ENCODE results near the gene NUDT4.

DNA sequence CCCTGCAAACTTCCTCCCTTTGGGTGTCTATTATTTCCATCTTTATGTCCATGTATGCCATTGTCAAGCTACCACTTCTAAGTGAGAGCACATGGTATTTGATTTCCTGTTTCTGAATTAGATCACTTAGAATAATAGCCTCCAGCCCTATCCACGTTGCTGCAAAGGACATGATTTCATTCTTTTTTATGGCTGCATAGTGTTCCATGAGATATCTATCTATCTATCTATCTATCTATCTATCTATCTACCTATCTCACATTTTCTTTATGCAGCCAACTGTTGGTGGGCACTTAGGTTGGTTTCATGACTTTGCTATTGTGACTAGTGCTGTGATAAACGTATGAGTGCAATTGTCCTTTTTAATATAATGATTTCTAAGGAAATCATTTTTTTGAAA, 78.4 kb downstream of the NUDT4 start:
- TF ChIP-seq, protein P1, sequence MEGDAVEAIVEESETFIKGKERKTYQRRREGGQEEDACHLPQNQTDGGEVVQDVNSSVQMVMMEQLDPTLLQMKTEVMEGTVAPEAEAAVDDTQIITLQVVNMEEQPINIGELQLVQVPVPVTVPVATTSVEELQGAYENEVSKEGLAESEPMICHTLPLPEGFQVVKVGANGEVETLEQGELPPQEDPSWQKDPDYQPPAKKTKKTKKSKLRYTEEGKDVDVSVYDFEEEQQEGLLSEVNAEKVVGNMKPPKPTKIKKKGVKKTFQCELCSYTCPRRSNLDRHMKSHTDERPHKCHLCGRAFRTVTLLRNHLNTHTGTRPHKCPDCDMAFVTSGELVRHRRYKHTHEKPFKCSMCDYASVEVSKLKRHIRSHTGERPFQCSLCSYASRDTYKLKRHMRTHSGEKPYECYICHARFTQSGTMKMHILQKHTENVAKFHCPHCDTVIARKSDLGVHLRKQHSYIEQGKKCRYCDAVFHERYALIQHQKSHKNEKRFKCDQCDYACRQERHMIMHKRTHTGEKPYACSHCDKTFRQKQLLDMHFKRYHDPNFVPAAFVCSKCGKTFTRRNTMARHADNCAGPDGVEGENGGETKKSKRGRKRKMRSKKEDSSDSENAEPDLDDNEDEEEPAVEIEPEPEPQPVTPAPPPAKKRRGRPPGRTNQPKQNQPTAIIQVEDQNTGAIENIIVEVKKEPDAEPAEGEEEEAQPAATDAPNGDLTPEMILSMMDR (conservative IDR thresholded peaks at IDR 0.05; ENCODE audit: low read depth, low read length): no peak
- no peak for TF ChIP-seq EZH2 (IDR thresholded peaks at IDR 0.05; ENCODE audit: borderline replicate concordance, low read depth, low read length, poor library complexity, severe bottlenecking)
